ENCODE measurements around the gene BRCC3.

DNA sequence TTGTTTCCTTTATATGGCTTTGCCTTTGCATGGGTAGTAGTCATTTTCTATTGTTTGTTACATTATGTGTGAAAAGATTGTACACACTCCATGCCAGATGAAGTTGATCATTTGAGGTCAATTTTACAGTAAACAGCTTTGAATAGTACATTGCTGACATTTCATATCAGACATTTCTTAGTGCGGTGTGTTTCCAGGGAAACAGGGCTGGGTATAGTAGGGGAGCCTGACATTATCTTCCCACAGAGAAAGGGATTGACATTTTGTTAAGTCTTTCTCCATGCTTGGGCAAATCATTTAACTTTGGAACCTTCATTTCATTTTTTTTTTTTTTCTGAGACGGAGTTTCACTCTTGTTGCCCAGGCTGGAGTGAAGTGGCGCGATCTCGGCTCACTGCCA is 39.7 kb upstream of the BRCC3 start:
- TF ChIP-seq TAF1 (IDR thresholded peaks at IDR 0.05; ENCODE audit: low read depth, low read length) (no peak), POLR2A (IDR thresholded peaks at IDR 0.05; ENCODE audit: low read depth, low read length) (no peak), POLR2AphosphoS5 (IDR thresholded peaks at IDR 0.05; ENCODE audit: low read depth, low read length) (no peak)

Data from GM12891 (cell line).